Stimulated activated naive B cell treated with anti-CD40 and anti-IgM and Interleukin-4, amounts not matched to agents 10 μg/mL and 1 μg/mL and 100 μg/mL, for 72 hours (primary cell): ENCODE data around the gene FAM25G.
A peak's percentile ranks its signal among the peaks of the same experiment; 100 is the strongest.

Experiments used
- ATAC-seq, 2 donors: fragments of 150-1000 bp; cut with Tn5 transposase; replicated peaks; 2 replicates each; pipeline ENCODE4 v1.10.0; 2021; ENCODE audit warnings: moderate library complexity in 1 of 2
- DNase-seq: peaks from one replicate; pipeline ENCODE4 v3.0.0; 2021
- H3K27ac Mint-ChIP-seq: one replicate; pipeline ENCODE4 v1.8.0; 2022; ENCODE audit warnings: mild to moderate bottlenecking, mixed read lengths
- H3K27me3 Mint-ChIP-seq, 2 donors: one replicate each; pipeline ENCODE4 v1.8.0; 2022; ENCODE audit warnings: mixed read lengths in 2 of 2
- H3K36me3 Mint-ChIP-seq, 2 donors: one replicate each; pipeline ENCODE4 v1.8.0; 2022; ENCODE audit warnings: mixed read lengths in 2 of 2, mild to moderate bottlenecking in 1 of 2
- H3K4me1 Mint-ChIP-seq, 2 donors: one replicate each; pipeline ENCODE4 v1.8.0; 2022; ENCODE audit warnings: mixed read lengths in 2 of 2, mild to moderate bottlenecking in 1 of 2
- H3K4me3 Mint-ChIP-seq, 2 donors: one replicate each; pipeline ENCODE4 v1.8.0; 2022; ENCODE audit warnings: mild to moderate bottlenecking in 2 of 2, mixed read lengths in 2 of 2, moderate library complexity in 1 of 2
- H3K9me3 Mint-ChIP-seq, 2 donors: one replicate each; pipeline ENCODE4 v1.8.0; 2022; ENCODE audit warnings: mixed read lengths in 2 of 2, mild to moderate bottlenecking in 1 of 2

FAM25G gene

GRCh38 chr10:47447209-47447608, 44.3 kb downstream of the FAM25G start:
- DNase-seq (no peak), ATAC-seq (no peak)
- Mint-ChIP-seq H3K9me3 (peaks cover 17 to 22% of the 10 kb centered on the region in 2 donors), H3K27me3 (peaks cover 1 to 6% of the 10 kb centered on the region in 2 donors), H3K4me1 (peaks cover 14 to 18% of the 10 kb centered on the region in 2 donors), H3K27ac (no peak overlapping the region), H3K4me3 (no peak overlapping the region), H3K36me3 (peaks cover 0 to 3% of the 10 kb centered on the region in 2 donors)

DNA sequence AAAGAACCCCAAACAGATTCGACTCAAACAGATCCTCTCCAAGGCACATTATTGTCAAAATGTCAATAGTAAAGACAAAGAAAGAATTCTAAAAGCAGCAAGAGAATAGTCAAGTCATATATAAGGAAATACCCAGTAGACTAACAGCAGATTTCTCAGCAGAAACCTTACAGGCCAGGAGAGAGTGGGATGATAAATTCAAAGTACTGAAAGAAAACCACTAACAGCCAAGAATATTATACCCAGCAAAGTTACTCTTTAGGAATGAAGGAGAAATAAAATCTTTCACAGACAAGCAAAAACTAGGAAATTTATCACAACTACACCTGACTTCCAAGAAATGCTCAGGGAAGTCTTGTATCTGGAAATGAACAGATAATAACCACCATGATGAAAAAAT, 45.8 kb downstream of the FAM25G start:
- H3K27ac Mint-ChIP-seq = no peak overlapping the region
- H3K4me3 Mint-ChIP-seq = no peak overlapping the region
- no peak for DNase-seq
- H3K27me3 Mint-ChIP-seq = peaks cover 0 to 8% of the 10 kb centered on the region in 2 donors
- H3K9me3 Mint-ChIP-seq = peaks cover 17 to 22% of the 10 kb centered on the region in 2 donors
- no peak for ATAC-seq
- peaks cover 0 to 3% of the 10 kb centered on the region in 2 donors for H3K36me3 Mint-ChIP-seq
- H3K4me1 Mint-ChIP-seq = peaks cover 14 to 18% of the 10 kb centered on the region in 2 donors

GRCh38 chr10:47444047-47444446, 47.5 kb downstream of the FAM25G start:
- no peak overlapping the region for H3K27ac Mint-ChIP-seq
- peaks cover 0 to 8% of the 10 kb centered on the region in 2 donors for H3K27me3 Mint-ChIP-seq
- H3K36me3 Mint-ChIP-seq = peaks cover 0 to 3% of the 10 kb centered on the region in 2 donors
- DNase-seq = no peak
- ATAC-seq = no peak
- peaks cover 17 to 22% of the 10 kb centered on the region in 2 donors for H3K9me3 Mint-ChIP-seq
- H3K4me1 Mint-ChIP-seq = peaks cover 12 to 13% of the 10 kb centered on the region in 2 donors
- H3K4me3 Mint-ChIP-seq = no peak overlapping the region

- Mint-ChIP-seq H3K4me1 (peaks cover 3 to 4% of the 10 kb centered on the region in 2 donors), H3K36me3 (peaks cover 0 to 3% of the 10 kb centered on the region in 2 donors), H3K27ac (no peak overlapping the region), H3K4me3 (no peak overlapping the region), H3K9me3 (peaks cover 20 to 22% of the 10 kb centered on the region in 2 donors), H3K27me3 (peaks cover 0 to 13% of the 10 kb centered on the region in 2 donors)
- ATAC-seq (no peak), DNase-seq (no peak)
These were observed 48.4 kb downstream of the FAM25G start for GRCh38 chr10:47443145-47443544.

- H3K27me3 Mint-ChIP-seq = peaks cover 0 to 13% of the 10 kb centered on the region in 2 donors
- no peaks in the 10 kb centered on the region for H3K4me1 Mint-ChIP-seq
- no peak overlapping the region for H3K4me3 Mint-ChIP-seq
- ATAC-seq (no peak), DNase-seq (no peak)
- peaks cover 0 to 3% of the 10 kb centered on the region in 2 donors for H3K36me3 Mint-ChIP-seq
- peaks cover 17% of the 10 kb centered on the region in 2 donors for H3K9me3 Mint-ChIP-seq
- H3K27ac Mint-ChIP-seq = no peak overlapping the region
These were observed 49.1 kb downstream of the FAM25G start for GRCh38 chr10:47442351-47442750.

DNA sequence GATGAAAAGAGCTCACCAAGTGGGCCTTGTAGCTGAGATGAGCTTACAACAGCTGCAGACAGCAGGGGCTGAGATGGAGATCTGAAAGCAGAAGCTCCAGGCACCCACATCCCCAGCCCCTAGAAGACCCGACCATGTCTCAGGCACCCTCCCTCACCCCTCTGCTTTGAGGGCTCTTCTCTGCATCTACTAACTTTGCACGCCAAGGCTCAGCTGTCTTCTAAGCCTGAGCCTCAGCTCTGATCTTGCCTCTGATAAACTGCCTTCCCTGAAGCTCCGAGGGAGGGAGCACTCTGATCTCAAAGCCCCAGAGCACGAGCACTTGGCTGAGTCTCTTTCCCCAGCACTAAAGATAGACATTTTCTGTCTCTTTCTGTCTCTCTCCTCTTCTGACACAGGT, 49.6 kb downstream of the FAM25G start:
- Mint-ChIP-seq H3K4me3 (no peak overlapping the region), H3K27ac (no peak overlapping the region), H3K27me3 (peaks cover 0 to 13% of the 10 kb centered on the region in 2 donors), H3K9me3 (peaks cover 20 to 21% of the 10 kb centered on the region in 2 donors), H3K36me3 (peaks cover 1 to 3% of the 10 kb centered on the region in 2 donors), H3K4me1 (no peaks in the 10 kb centered on the region)
- DNase-seq (no peak), ATAC-seq (no peak)

DNA sequence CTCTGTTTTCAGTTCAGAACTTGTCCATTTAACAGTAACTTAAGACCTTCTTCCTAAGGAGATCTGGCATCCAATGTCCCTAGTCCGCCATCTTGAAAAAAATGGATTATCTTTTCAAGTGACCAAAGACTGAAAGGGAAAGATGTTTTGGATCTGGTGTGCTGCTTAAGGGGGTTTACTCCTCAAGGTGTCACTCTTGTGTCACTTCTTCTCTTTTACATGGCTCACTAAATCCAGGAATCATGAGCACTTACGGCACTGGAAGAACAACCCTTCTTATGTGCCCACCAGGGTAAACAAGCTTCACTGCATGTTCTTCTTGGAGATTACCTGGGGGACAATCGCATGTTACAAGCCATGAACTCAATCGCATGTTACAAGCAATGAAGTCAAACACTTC, 51.3 kb downstream of the FAM25G start:
- H3K27ac Mint-ChIP-seq = no peak overlapping the region
- H3K4me1 Mint-ChIP-seq = no peaks in the 10 kb centered on the region
- H3K27me3 Mint-ChIP-seq = peaks cover 2 to 13% of the 10 kb centered on the region in 2 donors
- DNase-seq (no peak), ATAC-seq (no peak)
- peaks cover 12 to 17% of the 10 kb centered on the region in 2 donors for H3K9me3 Mint-ChIP-seq
- H3K36me3 Mint-ChIP-seq = peaks cover 0 to 2% of the 10 kb centered on the region in 2 donors
- H3K4me3 Mint-ChIP-seq = no peak overlapping the region

DNA sequence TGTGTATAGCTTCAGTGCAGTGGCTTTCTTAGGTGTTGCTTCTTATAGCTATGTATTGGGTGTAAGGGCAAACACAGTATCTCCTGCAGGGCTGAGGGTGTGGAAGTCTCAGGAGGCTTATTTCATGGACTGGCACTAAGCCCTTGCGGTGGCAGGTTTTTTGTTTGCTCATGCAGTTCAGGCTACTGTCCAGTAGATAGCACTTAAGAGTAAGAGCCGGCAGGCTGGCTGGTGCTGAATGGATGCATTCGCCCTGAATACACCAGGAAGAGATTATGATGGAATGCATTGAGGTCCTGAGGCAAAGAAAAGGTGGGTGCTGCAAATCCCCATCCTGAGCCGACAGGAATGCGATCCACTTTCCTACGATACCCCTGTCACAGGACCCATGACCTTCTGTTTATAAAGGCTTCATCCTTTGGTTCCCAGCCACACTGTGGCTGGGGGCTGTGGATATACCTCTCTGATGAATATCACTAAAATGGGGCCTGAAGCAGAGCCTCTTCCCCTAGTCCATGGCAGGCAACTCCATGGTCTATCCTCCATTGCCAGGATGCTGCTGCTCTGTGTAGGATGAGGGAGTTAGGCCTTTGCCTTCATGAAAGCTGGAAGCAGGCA, 52.5 kb downstream of the FAM25G start:
- H3K4me1 Mint-ChIP-seq = no peaks in the 10 kb centered on the region
- H3K27ac Mint-ChIP-seq = no peak overlapping the region
- peaks cover 0 to 2% of the 10 kb centered on the region in 2 donors for H3K36me3 Mint-ChIP-seq
- H3K4me3 Mint-ChIP-seq = no peak overlapping the region
- H3K27me3 Mint-ChIP-seq = peaks cover 9 to 13% of the 10 kb centered on the region in 2 donors
- peaks cover 14 to 21% of the 10 kb centered on the region in 2 donors for H3K9me3 Mint-ChIP-seq
- ATAC-seq = peak in 1 of 2 donors; percentile 38
- DNase-seq = no peak
